RKO (cell line): Measurements from ENCODE around the gene RAB4A.

Experiments used
- DNase-seq: peaks from one replicate; pipeline ENCODE4 v3.0.0-alpha.2; 2016; ENCODE audit warnings: low spot score

The RAB4A gene

GRCh38 chr1:229244091-229244490 is 26.8 kb upstream of the RAB4A start:
- DNase-seq: no peak

GRCh38 chr1:229247871-229248270 is 23.0 kb upstream of the RAB4A start:
- no peak for DNase-seq

- no peak for DNase-seq
Measured at GRCh38 chr1:229248821-229249817, 21.8 kb upstream of the RAB4A start.

- DNase-seq: no peak
Measured at GRCh38 chr1:229249854-229250644, 20.9 kb upstream of the RAB4A start.

- no peak for DNase-seq
Measured at GRCh38 chr1:229251185-229251584, 19.7 kb upstream of the RAB4A start.

GRCh38 chr1:229252228-229252984 is 18.5 kb upstream of the RAB4A start:
- DNase-seq: no peak

- DNase-seq: no peak
Measured at GRCh38 chr1:229253151-229253974, 17.5 kb upstream of the RAB4A start.

- no peak for DNase-seq
Measured at GRCh38 chr1:229254910-229255541, 15.9 kb upstream of the RAB4A start.

- DNase-seq: peak; percentile 70
Measured at GRCh38 chr1:229258031-229258756, 12.7 kb upstream of the RAB4A start.

GRCh38 chr1:229258757-229259060 is 12.2 kb upstream of the RAB4A start:
- no peak for DNase-seq

GRCh38 chr1:229260297-229260696 is 10.6 kb upstream of the RAB4A start:
- DNase-seq: no peak

- DNase-seq: no peak
Measured at GRCh38 chr1:229262239-229262638, 8.7 kb upstream of the RAB4A start.

- DNase-seq: no peak
Measured at GRCh38 chr1:229263254-229263653, 7.7 kb upstream of the RAB4A start.

- DNase-seq: no peak
Measured at GRCh38 chr1:229264068-229264467, 6.8 kb upstream of the RAB4A start.

GRCh38 chr1:229264487-229264886 is 6.4 kb upstream of the RAB4A start:
- no peak for DNase-seq

GRCh38 chr1:229266274-229266673 is 4.6 kb upstream of the RAB4A start:
- DNase-seq: no peak

GRCh38 chr1:229266832-229267500 is 3.9 kb upstream of the RAB4A start:
- DNase-seq: no peak

GRCh38 chr1:229268505-229268904 is 2.4 kb upstream of the RAB4A start:
- no peak for DNase-seq

GRCh38 chr1:229271448-229272159 is 693 bp downstream of the RAB4A start:
- DNase-seq: peak; percentile 38
